ENCODE measurements around the gene CAPN12.
"Not testable (repeated sequence)": the region's sequence is repeated elsewhere in the genome, so short reads cannot be mapped to it uniquely, and the experiment has no call there.

GRCh38 chr19:38791451-38792064 is 47.3 kb upstream of the CAPN12 start:
- TF ChIP-seq POLR2A (IDR thresholded peaks at IDR 0.05; ENCODE audit: low read length); GATA1 (IDR thresholded peaks at IDR 0.05; ENCODE audit: low read depth, low read length): not testable (repeated sequence)
